Measurements from ENCODE around the gene SCGB3A2. TPM values are rescaled to one million over a fixed set of nuclear protein-coding genes. Genes with fewer than 3 reads are reported as not detected.

Gene SCGB3A2
- total and polyA plus RNA-seq, 2 experiments from 2014 or later, result not detected

GRCh38 chr5:147835386-147835798 lies 43.1 kb upstream of the SCGB3A2 start:
- Histone ChIP-seq H3K4me1 (ENCODE audit: insufficient read depth) (no peaks in the 10 kb centered on the region), H3K4me3 (no peak overlapping the region), H3K79me2 (ENCODE audit: insufficient read depth) (no peaks in the 10 kb centered on the region), H3K36me3 (ENCODE audit: low read depth) (no peaks in the 10 kb centered on the region), H2AFZ (no peak overlapping the region), H3K27me3 (replicated peaks; ENCODE audit: insufficient read depth) (peaks cover 3% of the 10 kb centered on the region; the same call in 1 of the 2 replicates), H3K27ac (no peak overlapping the region), H3K4me2 (ENCODE audit: unreplicated experiment) (no peak overlapping the region), H3F3A (ENCODE audit: insufficient read depth) (no peaks in the 10 kb centered on the region), H4K20me1 (ENCODE audit: insufficient read depth) (no peaks in the 10 kb centered on the region), H3K9me3 (ENCODE audit: low read depth) (no peaks in the 10 kb centered on the region), H3K9me2 (ENCODE audit: insufficient read depth) (no peaks in the 10 kb centered on the region), H3K9ac (no peak overlapping the region)
- in situ Hi-C loops (cut with MboI), result no loop called here
- TF ChIP-seq EZH2phosphoT487 (IDR thresholded peaks at IDR 0.05; ENCODE audit: insufficient read depth, low read depth) (no peak), EZH2 (IDR thresholded peaks at IDR 0.05; ENCODE audit: insufficient read depth, poor library complexity, severe bottlenecking) (no peak)
- no peak for DNase-seq
- 26 to 37% methylated on average over 2 of the region's 2 CpGs for WGBS, 2 experiments (ENCODE audit: low coverage in 1 of 2, low lambda C conversion rate in 2 of 2, missing lambda C conversion rate in 2 of 2)

DNA sequence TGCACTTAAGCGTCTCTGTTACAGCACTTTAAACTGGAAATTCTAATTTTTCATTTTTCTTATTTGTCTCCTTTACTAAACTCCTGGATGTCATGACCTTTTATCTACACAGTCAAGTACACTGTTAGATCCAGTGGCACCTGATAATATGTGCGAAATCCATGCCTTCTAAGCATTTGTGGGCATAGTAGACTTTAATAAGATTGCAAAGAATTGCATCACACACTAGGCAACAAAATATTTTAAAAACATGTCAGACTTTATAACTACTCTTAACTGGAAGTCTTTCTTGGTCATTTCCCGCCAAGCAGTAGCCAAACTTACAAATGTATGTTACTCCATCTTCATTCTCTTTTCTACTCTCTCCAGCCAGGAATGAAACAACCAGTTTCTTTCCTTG lies 42.1 kb upstream of the SCGB3A2 start:
- no peaks in the 10 kb centered on the region for H3K4me1 ChIP-seq (ENCODE audit: insufficient read depth)
- in situ Hi-C loops (cut with MboI), result no loop called here
- H3K27me3 ChIP-seq (replicated peaks; ENCODE audit: insufficient read depth), result peaks cover 3% of the 10 kb centered on the region; the same call in 1 of the 2 replicates
- no peak for DNase-seq
- H3K36me3 ChIP-seq (ENCODE audit: low read depth), result no peaks in the 10 kb centered on the region
- no peaks in the 10 kb centered on the region for H4K20me1 ChIP-seq (ENCODE audit: insufficient read depth)
- no peaks in the 10 kb centered on the region for H3K9me2 ChIP-seq (ENCODE audit: insufficient read depth)
- no peaks in the 10 kb centered on the region for H3K9me3 ChIP-seq (ENCODE audit: low read depth)
- no peak overlapping the region for H3K27ac ChIP-seq
- no peak for TF ChIP-seq EZH2phosphoT487 (IDR thresholded peaks at IDR 0.05; ENCODE audit: insufficient read depth, low read depth)
- TF ChIP-seq EZH2 (IDR thresholded peaks at IDR 0.05; ENCODE audit: insufficient read depth, poor library complexity, severe bottlenecking), result no peak
- H3K4me3 ChIP-seq, result no peak overlapping the region
- 14 to 18% methylated on average over 3 of the region's 3 CpGs for WGBS, 2 experiments (ENCODE audit: low coverage in 1 of 2, low lambda C conversion rate in 2 of 2, missing lambda C conversion rate in 2 of 2)
- no peaks in the 10 kb centered on the region for H3K79me2 ChIP-seq (ENCODE audit: insufficient read depth)
- no peak overlapping the region for H2AFZ ChIP-seq
- no peak overlapping the region for H3K4me2 ChIP-seq (ENCODE audit: unreplicated experiment)
- no peaks in the 10 kb centered on the region for H3F3A ChIP-seq (ENCODE audit: insufficient read depth)
- H3K9ac ChIP-seq, result no peak overlapping the region

- H3K4me2 ChIP-seq (ENCODE audit: unreplicated experiment), result no peak overlapping the region
- H3K36me3 ChIP-seq (ENCODE audit: low read depth), result no peaks in the 10 kb centered on the region
- H3F3A ChIP-seq (ENCODE audit: insufficient read depth), result no peaks in the 10 kb centered on the region
- no peak overlapping the region for H3K27ac ChIP-seq
- in situ Hi-C loops (cut with MboI), result no loop called here
- H3K9me3 ChIP-seq (ENCODE audit: low read depth), result no peaks in the 10 kb centered on the region
- H3K27me3 ChIP-seq (replicated peaks; ENCODE audit: insufficient read depth), result no peaks in the 10 kb centered on the region
- TF ChIP-seq EZH2phosphoT487 (IDR thresholded peaks at IDR 0.05; ENCODE audit: insufficient read depth, low read depth), result no peak
- TF ChIP-seq EZH2 (IDR thresholded peaks at IDR 0.05; ENCODE audit: insufficient read depth, poor library complexity, severe bottlenecking), result no peak
- no peaks in the 10 kb centered on the region for H3K4me1 ChIP-seq (ENCODE audit: insufficient read depth)
- no peaks in the 10 kb centered on the region for H4K20me1 ChIP-seq (ENCODE audit: insufficient read depth)
- H3K9me2 ChIP-seq (ENCODE audit: insufficient read depth), result no peaks in the 10 kb centered on the region
- no peak for DNase-seq
- H3K4me3 ChIP-seq, result no peak overlapping the region
- 9% methylated on average over 2 of the region's 2 CpGs for WGBS, 2 experiments (ENCODE audit: low coverage in 1 of 2, low lambda C conversion rate in 2 of 2, missing lambda C conversion rate in 2 of 2)
- no peak overlapping the region for H3K9ac ChIP-seq
- no peak overlapping the region for H2AFZ ChIP-seq
- no peaks in the 10 kb centered on the region for H3K79me2 ChIP-seq (ENCODE audit: insufficient read depth)
These were observed 35.6 kb upstream of the SCGB3A2 start for GRCh38 chr5:147842869-147843268.

- no peak overlapping the region for H3K27ac ChIP-seq
- H3K9me3 ChIP-seq (ENCODE audit: low read depth), result no peaks in the 10 kb centered on the region
- H3K79me2 ChIP-seq (ENCODE audit: insufficient read depth), result no peaks in the 10 kb centered on the region
- no peak overlapping the region for H3K9ac ChIP-seq
- 5 to 8% methylated on average over 3 of the region's 3 CpGs for WGBS, 2 experiments (ENCODE audit: low coverage in 1 of 2, low lambda C conversion rate in 2 of 2, missing lambda C conversion rate in 2 of 2)
- no peak for TF ChIP-seq EZH2phosphoT487 (IDR thresholded peaks at IDR 0.05; ENCODE audit: insufficient read depth, low read depth)
- H3F3A ChIP-seq (ENCODE audit: insufficient read depth), result no peaks in the 10 kb centered on the region
- in situ Hi-C loops (cut with MboI), result no loop called here
- no peaks in the 10 kb centered on the region for H4K20me1 ChIP-seq (ENCODE audit: insufficient read depth)
- H3K4me2 ChIP-seq (ENCODE audit: unreplicated experiment), result no peak overlapping the region
- no peaks in the 10 kb centered on the region for H3K4me1 ChIP-seq (ENCODE audit: insufficient read depth)
- H3K4me3 ChIP-seq, result no peak overlapping the region
- H3K27me3 ChIP-seq (replicated peaks; ENCODE audit: insufficient read depth), result 0 out of 2 replicates have a peak, but pooled peaks cover 4% of the 10 kb centered on the region
- no peak overlapping the region for H2AFZ ChIP-seq
- DNase-seq, result no peak
- H3K9me2 ChIP-seq (ENCODE audit: insufficient read depth), result no peaks in the 10 kb centered on the region
- no peaks in the 10 kb centered on the region for H3K36me3 ChIP-seq (ENCODE audit: low read depth)
These were observed 33.7 kb upstream of the SCGB3A2 start for GRCh38 chr5:147844846-147845245.

DNA sequence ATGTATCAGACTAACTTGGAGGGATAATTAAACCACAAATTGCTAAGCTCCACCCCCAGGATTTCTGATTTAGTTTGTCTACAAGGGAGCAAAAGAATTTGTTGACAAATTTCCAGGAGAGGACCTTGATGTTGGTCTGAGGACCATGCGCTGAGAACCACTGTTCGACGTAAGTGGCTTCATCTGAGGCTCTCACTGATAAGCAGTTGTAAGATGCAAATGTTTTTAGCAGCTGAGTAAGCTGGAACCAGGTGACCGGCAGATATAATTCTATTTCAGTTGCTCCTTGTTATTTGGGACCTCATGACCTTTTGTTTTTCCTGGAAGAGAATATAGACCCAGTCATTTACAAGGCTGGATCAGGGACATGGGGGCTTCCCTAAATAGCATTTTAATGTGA lies 32.9 kb upstream of the SCGB3A2 start:
- TF ChIP-seq EZH2 (IDR thresholded peaks at IDR 0.05; ENCODE audit: insufficient read depth, poor library complexity, severe bottlenecking), result no peak
- no peak for TF ChIP-seq EZH2phosphoT487 (IDR thresholded peaks at IDR 0.05; ENCODE audit: insufficient read depth, low read depth)
- Histone ChIP-seq H3K9me3 (ENCODE audit: low read depth) (no peaks in the 10 kb centered on the region), H2AFZ (no peak overlapping the region), H3K9me2 (ENCODE audit: insufficient read depth) (no peaks in the 10 kb centered on the region), H3K4me1 (ENCODE audit: insufficient read depth) (no peaks in the 10 kb centered on the region), H4K20me1 (ENCODE audit: insufficient read depth) (no peaks in the 10 kb centered on the region), H3K9ac (no peak overlapping the region), H3K27me3 (replicated peaks; ENCODE audit: insufficient read depth) (0 out of 2 replicates have a peak, but pooled peaks cover 4% of the 10 kb centered on the region), H3K27ac (no peak overlapping the region), H3K36me3 (ENCODE audit: low read depth) (no peaks in the 10 kb centered on the region), H3K4me2 (ENCODE audit: unreplicated experiment) (no peak overlapping the region), H3K79me2 (ENCODE audit: insufficient read depth) (no peaks in the 10 kb centered on the region), H3F3A (ENCODE audit: insufficient read depth) (no peaks in the 10 kb centered on the region), H3K4me3 (no peak overlapping the region)
- 58 to 66% methylated on average over 4 of the region's 4 CpGs for WGBS, 2 experiments (ENCODE audit: low coverage in 1 of 2, low lambda C conversion rate in 2 of 2, missing lambda C conversion rate in 2 of 2)
- in situ Hi-C loops (cut with MboI), result no loop called here
- DNase-seq, result no peak

All from GM23248 (cell line).